GM21526 (cell line): Measurements from ENCODE around the gene MPND.

ENCODE experiments used
- ATAC-seq: cut with Tn5 transposase; IDR thresholded peaks from one replicate; pipeline ENCODE4 v1.9.1; 2021; ENCODE audit warnings: moderate library complexity; ENCODE audit not compliant: unreplicated experiment, low FRiP score

The MPND gene, protein sequence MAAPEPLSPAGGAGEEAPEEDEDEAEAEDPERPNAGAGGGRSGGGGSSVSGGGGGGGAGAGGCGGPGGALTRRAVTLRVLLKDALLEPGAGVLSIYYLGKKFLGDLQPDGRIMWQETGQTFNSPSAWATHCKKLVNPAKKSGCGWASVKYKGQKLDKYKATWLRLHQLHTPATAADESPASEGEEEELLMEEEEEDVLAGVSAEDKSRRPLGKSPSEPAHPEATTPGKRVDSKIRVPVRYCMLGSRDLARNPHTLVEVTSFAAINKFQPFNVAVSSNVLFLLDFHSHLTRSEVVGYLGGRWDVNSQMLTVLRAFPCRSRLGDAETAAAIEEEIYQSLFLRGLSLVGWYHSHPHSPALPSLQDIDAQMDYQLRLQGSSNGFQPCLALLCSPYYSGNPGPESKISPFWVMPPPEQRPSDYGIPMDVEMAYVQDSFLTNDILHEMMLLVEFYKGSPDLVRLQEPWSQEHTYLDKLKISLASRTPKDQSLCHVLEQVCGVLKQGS

DNA sequence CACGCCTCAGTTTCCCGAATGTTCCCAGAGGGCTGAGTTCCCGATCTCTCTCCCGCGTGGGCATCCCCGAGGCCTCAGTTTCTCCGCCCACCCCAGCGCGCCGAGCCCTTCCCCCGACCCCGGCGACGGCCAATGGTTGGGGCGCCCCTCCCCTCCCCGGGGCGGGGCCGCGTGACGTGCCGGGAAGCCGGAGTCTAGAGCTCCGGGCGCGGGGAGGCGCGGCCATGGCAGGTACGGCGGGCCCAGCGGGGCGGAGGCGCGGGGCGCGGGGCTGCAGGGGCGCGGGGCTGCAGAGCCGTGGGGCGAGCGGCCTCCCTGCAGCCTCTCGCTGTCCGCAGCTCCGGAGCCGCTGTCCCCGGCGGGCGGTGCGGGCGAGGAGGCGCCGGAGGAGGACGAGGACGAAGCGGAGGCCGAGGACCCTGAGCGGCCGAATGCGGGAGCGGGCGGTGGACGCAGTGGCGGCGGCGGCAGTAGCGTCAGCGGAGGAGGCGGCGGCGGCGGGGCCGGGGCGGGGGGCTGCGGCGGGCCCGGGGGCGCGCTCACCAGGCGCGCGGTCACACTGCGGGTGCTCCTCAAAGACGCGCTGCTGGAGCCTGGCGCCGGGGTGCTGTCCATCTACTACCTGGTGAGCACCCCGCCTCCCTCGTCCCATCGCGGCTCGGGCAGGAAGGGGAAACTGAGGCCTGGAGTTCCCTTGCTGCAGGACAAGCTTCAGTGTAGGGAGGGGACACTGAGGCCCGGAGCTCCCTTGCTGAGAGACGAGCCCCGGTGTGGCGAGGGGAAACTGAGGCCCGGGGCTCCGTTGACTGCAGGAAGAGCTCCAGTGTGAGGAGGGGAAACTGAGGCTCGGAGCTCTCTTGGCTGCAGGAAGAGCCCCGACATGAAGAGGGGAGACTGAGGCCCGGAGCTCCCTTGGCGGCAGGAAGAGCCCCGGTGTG is at the start of gene MPND:
Gene MPND (plus strand): TSS at position 193 of the 938 bp plus-strand sequence. CDS start 32 bp downstream, at position 225.
- peak; percentile 43 for ATAC-seq

DNA sequence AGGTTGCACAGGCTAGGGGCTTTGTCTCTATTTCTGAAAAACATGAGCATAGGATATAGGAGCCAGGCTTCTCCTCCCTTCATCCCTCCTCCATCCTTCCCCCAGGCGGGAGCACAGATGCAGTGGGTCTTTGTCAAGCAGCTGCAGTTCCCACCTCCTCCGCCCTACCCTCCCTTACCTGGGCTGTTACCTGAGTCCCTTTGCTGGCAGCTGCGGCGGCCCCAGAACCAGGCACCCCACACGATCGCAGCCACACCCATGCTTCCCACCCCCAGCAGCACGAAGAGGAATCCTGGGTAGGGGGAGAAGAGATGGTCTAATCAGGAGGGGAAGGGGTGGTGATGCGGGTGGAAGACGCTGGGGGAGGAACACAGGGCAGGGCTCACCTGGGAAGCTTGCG is 49.0 kb upstream of the MPND start:
- ATAC-seq = no peak

DNA sequence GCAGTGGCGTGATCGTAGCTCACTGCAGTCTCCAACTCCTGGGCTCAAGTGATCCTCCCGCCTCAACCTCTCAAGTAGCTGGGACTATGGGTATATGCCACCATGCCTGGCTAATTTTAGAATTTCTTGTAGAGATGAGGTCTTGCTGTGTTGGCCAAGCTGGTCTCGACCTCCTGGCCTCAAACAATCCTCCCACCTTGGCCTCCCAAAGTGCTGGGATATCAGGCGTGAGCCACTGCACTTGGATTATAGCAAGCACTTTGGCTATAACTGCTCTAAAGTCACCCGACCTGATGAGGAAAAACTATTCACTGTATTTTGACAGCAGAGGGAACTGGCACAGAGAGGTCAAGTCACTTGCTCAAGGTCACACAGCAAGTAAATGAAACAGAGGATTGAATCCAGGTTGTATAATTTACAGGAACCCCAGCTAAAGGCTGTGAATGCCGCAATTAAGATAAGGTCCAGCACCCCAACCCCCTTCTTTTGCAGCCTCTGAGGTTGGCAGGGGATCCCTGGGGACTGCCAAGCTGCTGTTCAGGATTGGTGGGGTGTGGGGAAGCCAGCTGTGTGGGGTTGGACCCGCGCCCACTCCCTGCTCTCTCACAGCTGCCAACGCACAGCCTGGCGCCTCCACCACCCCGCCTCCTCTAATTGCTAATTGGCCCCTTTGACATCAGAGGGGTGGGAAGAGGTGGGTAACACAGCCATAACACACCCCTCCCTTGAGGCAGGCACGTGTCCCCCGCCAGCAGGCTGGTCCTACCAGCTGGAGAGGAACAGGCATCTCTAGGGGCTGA is 47.2 kb upstream of the MPND start:
- ATAC-seq = no peak

DNA sequence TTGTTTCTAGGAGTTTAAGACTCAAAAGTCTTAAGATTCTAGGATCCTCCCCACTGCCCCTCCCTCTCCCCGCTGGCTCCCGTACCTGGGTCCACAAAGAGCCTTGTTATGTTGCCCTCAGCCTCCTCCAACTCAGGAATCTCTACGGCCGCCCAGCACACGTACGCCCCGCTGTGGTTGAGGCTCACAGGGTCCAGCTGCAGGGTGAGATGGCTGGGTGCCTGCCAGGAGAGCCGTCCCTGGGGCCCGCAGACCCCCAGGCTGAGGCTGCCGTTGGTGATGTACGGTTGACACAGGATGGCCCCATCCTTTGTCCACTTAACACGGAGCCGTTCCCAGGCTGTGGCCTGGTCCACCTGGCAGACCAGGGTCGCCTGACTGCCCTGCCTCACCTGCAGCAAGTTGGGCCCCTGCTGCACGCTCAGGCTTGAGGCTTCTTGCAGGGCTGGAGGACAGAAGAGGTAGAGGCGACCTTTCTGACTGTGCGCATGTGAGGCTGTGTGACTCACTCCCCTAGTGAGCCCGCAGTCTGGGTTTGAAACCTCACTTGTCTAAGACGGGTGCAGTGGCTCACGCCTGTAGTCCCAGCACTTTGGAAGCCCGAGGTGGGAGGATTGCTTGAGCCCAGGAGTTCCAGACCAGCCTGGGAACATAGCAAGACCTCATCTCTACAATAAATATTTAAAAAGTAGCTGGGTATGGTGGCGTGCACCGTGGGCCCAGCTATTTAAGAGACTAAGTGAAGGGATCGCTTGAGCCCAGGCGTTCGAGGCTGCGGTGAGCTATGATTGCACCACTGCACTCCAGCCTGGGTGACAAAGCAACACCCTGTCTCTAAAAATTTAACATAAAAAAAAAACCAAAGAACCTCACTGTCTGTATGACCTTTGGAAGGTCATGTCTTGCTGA is 45.2 kb upstream of the MPND start:
- ATAC-seq = no peak

DNA sequence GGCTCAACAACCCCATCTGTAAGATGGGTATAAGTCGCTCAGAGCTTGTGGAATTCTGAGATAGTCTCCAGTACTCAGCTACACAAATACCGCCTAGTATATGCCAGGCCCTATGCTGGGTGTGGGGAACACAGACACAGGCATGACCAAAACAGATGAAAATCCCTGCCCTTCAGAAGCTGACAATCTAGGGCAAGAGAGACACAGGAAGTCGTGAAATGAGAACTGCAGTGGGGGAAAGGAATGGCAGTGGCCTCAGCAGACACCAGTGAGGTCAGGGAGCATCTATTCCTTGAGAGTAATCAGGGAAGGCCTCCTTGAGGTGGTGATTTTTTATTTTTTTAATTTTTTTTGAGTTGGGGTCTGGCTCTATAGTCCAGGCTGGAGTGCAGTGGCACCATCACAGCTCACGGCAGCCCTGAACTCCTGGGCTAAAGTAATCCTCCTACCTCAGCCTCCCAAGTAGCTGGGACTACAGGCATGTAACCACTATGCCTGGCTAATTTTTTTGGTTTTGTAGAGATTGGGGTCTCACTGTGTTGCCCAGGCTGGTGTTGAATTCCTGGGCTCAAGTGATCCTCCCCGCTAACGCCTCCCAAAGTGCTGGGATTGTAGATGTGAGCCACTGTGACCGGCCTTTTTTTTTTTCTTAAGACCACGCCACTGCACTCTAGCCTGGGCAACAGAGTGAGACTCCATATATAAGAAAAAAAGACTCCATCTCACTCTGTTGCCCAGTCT is 44.4 kb upstream of the MPND start:
- ATAC-seq = no peak

DNA sequence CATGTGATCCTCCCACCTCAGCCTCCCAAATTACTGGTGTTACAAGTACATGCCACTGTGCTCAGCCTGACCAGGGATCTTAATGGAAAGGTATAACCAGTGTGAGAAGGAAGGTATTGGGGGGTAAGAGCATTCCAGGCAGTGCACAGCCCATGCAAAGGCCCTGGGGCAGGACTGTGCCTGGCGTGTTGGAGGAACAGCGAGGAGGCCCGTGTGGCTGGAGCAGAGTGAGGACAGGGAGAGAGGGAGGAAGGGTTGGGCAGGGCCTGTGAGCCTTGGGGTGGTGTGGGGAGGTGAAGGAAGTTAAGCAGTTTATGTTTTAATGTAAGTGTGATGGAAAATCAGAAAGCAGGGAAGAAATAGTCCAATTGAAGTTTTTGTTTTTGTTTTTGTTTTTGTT is 42.8 kb upstream of the MPND start:
- no peak for ATAC-seq

DNA sequence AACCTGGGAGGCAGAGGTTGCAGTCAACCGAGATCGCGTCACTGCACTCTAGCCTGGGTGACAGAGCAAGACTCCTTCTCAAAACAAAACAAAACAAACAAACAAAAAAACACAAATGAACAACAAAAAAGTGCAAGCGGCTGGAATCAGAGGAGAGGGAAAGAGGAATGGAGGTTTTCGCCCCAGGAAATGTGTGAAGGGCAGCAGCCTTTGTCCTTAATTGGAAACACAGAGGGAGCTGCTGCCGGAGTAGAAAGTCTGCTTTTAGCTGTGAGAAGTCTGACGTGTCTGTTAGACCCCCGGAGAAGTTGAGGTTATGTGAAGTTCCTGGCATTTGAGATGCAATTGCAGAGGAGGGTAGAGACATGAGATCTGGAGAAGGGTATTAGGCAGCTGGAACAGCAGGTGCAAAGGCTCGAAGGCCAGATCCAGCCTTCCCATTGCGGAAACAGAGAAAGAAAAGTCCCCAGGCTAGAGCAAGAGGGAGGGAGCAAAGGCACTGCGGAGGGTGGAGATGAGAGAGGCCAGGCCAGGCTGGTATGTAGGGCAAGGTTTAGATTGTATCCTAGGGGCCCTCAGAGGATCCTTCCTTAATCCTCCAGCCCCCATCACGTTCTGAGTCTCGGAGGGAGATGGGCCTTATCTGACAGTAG is 41.6 kb upstream of the MPND start:
- no peak for ATAC-seq

DNA sequence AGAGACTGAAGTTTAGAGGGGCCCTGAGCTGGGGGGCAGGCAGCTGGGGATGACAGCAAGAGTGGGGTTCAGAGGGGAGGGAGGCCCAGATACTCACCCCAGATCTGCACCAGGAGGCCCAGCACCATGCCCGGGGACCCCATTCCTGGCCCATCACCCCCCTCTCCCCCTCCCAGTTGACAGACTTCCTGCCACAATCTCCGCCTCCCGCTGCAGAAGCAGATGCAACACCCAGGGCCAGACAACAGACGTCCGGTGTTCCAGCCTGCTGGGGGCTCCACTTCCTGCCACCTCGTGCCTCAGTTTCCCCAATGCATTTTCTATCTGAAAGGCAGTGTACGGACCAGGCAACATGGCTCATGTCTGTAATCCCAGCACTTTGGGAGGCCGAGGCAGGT is 41.1 kb upstream of the MPND start, which contains the start of gene TMIGD2:
Gene TMIGD2 (minus strand): TSS at position 147 of the 398 bp plus-strand sequence. CDS start 4 bp downstream, at position 143.
- ATAC-seq = no peak

DNA sequence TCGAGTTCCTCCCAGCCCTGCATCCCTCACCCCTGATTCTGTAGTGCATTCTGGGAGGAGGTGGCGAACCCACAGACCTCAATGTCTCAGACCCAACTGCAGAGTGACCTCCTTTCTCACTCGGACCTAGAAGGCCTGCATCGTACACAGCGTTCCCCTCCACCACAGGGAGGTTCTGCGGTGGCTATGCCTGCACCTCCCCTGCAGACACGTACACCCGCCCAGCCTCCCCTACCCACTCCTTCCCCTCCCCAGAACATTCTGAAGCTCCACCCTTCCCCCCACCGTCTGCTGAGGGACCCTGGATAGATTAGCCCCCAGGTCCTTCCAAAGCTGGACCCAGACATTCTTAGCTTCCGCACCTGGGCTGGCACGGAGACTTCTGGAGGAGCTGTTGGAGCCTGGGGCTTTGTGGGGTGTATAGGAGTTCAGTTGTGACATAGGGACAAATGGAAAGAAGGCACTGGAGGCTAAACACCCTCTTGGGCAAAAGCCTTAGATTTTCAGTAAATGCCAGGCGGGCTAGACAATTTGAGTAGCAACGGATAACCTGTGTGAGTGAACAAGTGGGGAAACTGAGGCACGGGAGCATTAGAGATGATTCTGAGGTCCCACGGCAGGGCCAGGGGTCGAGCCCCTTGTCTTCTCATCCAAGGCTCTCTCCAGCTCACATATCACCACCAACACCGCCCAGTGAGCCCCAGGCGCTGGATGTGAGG is 39.4 kb upstream of the MPND start:
- no peak for ATAC-seq

DNA sequence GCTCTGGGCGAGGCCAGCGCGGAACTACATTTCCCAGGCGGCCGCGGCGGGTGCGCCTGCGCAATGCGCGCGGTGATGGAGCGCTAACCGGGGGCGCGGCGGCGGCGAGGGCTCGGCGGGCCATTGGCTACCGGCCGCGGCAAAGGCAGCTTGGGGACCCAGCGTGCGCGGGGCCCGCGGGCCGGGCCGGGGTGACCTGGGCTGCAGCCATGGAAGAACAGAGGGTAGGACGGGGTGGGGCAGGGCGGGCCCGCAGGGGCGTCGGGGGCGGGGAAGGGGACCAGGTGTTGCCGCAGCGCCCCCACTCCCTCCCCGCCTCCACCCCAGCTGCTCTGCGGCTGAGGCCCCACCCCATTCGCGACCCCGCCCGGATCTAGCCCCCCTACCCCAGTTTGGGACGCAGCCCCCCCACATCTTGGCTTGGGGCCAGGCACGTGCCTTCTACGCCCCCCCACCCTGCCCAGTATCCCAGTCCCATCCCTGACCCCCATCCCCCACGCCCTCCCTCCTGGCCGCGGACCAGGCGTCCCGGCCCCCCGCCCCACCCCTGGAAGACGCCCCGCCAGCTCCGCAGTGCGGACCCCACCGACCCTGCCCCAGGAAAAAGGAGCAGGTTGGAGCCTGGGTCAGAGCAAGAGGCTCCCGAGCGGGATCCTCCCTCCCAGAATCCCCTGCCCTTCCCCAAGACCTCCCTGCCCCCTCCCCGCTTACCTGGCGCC is 38.7 kb upstream of the MPND start, which contains the start of gene FSD1:
Gene FSD1 (plus strand): TSS at position 61 of the 719 bp plus-strand sequence. CDS start 149 bp downstream, at position 210.
- ATAC-seq = no peak

DNA sequence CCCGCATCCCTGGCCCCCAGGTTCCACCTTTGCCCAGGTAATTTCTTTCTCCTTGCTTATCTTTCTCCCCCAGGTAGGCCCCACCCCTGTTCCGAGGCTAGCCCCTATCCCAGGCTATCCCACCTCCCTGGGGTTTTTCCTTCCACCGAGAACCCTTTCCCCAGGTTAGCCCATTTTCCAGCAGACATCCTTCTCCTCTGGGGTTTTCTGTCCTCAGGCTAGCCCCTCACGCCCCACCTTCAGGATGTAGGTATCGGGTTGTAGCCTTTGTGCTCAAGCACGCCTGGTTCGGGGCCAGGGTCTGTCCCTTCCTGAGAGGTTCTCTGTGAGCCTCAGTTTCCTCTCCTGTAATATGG is 38.1 kb upstream of the MPND start:
- ATAC-seq = no peak

DNA sequence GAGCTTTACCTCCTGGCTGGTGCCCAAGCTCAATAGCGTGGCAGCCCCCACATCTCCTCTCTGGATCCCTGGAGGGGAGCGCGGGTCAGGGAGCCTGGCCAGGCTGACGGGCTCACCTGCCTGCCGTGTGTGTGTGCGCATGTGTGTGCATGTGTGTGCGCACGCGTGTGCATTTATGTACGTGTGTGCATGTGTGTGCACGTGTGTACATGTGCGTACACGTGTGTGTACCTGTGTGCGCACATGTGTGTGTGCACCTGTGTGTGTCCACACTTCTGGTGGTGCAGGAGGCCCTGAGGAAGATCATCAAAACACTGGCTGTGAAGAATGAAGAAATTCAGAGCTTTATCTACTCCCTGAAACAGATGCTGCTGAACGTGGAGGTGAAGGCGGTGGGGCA is 37.7 kb upstream of the MPND start:
- ATAC-seq = no peak

DNA sequence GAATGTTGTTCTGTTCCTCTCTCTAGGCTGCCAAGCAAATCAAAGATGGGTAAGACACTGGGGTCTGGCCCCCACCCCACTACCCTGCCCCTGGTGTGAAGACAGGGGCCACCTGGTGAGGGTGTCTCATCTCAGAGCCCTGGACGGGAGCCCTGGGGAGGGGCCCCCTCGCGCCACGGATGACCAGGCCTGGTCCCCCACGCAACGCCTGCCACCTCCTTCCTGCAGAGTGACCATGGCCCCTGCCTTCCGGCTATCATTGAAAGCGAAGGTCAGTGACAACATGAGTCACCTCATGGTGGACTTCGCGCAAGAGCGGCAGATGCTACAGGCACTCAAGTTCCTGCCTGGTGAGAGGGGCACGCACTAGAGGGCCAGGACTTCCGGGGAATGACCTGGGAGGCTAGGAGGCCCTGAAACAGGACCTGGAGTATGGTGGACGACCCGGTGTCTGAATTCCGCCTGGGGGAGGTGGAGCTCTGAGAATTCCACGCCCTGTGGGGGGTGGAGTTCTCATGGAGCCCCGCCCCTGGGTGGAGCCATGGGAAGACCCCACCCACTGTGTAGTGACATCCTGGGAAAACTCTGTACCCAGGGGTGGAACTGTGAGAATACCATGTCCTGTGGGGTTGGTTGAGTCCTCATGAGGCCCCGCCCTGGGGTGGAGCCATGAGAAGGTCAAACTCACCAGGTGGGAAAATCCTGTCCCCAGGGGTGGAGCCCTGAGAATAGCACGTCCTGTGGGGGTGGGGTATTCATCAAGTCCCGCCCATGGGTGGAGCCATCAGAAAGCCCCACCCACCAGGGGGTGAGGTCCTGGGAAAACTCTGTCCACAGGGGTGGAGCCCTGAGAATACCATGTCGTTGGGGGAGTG is 32.9 kb upstream of the MPND start:
- no peak for ATAC-seq

DNA sequence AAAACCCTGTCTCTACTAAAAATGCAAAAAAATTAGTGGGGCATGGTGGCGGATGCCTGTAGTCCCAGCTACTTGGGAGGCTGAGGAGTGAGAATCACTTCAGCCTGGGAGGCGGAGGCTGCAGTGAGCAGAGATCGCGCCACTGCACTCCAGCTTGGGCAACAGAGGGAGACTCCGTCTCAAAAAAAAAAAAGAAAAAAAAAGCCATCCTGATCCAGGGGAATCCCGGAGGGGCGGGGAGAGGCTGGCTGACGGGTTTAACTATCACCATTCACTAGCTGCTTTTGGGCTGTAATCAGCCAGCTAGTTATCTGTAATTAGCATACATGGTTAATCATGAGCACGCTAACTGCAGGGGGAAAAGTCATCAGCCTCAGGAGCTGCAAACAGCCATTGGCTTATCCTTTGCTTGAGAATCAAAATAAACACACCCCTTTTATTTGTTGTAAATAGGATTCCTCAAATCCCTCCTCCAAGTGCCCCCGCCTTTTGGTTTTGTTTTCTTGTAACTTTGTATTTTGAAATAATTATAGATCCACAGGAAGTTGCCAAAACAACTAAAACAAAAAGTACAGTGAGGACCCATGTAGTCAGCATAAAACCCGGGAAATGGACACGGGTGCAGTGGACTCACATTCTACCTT is 29.4 kb upstream of the MPND start:
- no peak for ATAC-seq

DNA sequence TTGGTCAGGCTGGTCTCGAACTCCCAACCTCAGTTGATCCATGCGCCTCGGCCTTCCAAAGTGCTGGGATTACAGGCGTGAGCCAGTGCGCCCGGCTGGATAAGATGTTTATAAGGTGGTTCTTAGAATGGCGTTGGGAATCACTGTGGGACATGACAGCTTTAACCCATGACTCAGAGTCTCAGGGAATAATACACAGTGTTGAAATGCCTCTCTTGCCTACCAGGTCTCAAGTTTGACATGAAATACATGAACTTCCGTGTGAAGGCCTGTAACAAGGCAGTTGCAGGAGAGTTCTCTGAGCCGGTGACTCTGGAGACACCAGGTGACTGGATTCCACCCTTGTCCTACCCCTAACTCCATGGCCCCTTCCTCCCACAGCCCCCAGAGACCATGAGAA is 26.4 kb upstream of the MPND start:
- ATAC-seq = no peak
